ENCODE measurements around the gene C1orf74. TPM values are rescaled to one million over a fixed set of nuclear protein-coding genes. Genes with fewer than 3 reads are reported as not detected.

Gene C1orf74
- total and polyA plus RNA-seq, 2 donors (not counting 3 experiments of a cell fraction or from before 2014, with no cell fraction given): 2.4 to 3.0 TPM

DNA sequence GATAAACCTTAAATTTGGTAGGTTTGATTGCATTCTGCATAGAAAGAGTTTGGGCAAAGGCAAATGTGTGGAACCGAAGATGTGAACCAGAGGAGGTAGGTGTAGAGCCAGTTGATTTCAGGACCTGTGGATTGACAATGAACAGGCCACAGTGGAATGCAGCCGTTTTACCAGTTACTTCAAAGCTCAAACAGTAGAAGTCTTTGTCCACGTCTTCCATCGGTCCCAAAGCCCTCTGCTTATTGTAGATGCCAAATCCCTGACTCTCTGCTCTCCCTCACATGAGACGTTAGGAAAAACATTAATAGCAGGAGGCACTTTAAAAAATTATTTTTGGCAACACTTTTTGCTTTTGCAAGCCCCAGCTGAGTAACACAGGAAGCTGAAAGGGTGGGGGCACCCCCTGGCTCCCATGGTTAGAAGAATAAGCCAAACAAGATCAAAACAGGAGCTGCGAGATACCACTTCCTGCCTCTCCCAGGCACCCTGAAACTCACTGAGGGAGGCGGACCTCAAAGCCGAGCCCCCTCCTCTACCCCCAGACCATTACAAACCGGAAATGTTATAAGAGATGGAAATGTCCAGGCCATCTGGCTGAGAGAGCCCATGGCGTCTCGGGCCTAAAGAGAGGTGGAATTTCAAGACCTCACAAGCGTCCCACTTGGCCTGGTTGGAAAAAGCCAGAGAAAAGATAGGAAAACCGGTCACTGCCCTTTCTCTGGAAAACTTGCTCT, 15.0 kb downstream of the C1orf74 start:
- peak; percentile 94 for DNase-seq (ENCODE audit: low read depth, low spot score)
- H3K9me3 ChIP-seq (replicated peaks; ENCODE audit: control insufficient read depth, insufficient read depth, low read length): no peaks in the 10 kb centered on the region
- H2AFZ ChIP-seq (ENCODE audit: low read depth, low read length): peak overlapping the region; percentile 76
- no peaks in the 10 kb centered on the region for H3K27me3 ChIP-seq (ENCODE audit: control insufficient read depth in 2 of 2, insufficient read depth in 2 of 2, low read length in 2 of 2)
- intact Hi-C loops (cut with micrococcal nuclease): loop anchor here (1.0 to 2.0 kb wide), 8 partner anchors 15 to 115 kb away; partner anchors contain the start of genes C1orf74 and UTP25
- H3K36me3 ChIP-seq (ENCODE audit: control insufficient read depth in 2 of 2, extremely low read depth in 1 of 2, insufficient read depth in 2 of 2, low read length in 2 of 2): no peaks in the 10 kb centered on the region
- no peaks in the 10 kb centered on the region for H4K20me1 ChIP-seq (replicated peaks; ENCODE audit: control insufficient read depth, extremely low read depth, insufficient read depth, low read length)
- peak overlapping the region; percentile 80 for H3K27ac ChIP-seq (ENCODE audit: insufficient read depth, low read depth, low read length)
- ChIA-PET CTCF (interaction anchor here (1.2 to 4.5 kb wide), 8 partner anchors 9 to 200 kb away, joined by 3 to 33 read pairs (median 6); partner anchors contain the start of gene C1orf74), POLR2A (interaction anchor here (1.0 kb wide), 1 partner anchor 15 kb away, joined by 4 read pairs; the partner anchor contains the start of gene C1orf74)
- dilution Hi-C loops (cut with MboI; ENCODE audit: extremely low pct_ligation_motif_present, low sequenced_read_pairs): no loop called here
- H3K4me1 ChIP-seq (ENCODE audit: control insufficient read depth, extremely low read depth, insufficient read depth, low read length): peaks cover 18% of the 10 kb centered on the region
- BruUV-seq (replicated peaks): no TSS peak
- peak overlapping the region; percentile 65 for H3K4me2 ChIP-seq (ENCODE audit: insufficient read depth, low read length)
- no peak overlapping the region for H3K4me3 ChIP-seq (replicated peaks in 1 of 3; ENCODE audit: insufficient read depth in 1 of 3, low read depth in 1 of 3, low read length in 3 of 3)
- H3K9me1 ChIP-seq (replicated peaks; ENCODE audit: control insufficient read depth, extremely low read depth, insufficient read depth, low read length): no peaks in the 10 kb centered on the region
- peak overlapping the region; percentile 58 for H3K9ac ChIP-seq (replicated peaks; ENCODE audit: extremely low read depth, insufficient read depth, low read length)
- FAIRE-seq: peak; percentile 98
- no peaks in the 10 kb centered on the region for H3K79me2 ChIP-seq (ENCODE audit: control insufficient read depth, insufficient read depth, low read length)
- TF ChIP-seq GATA2 (IDR thresholded peaks at IDR 0.05; ENCODE audit: insufficient read depth, insufficient read length, low read depth, low read length): peak; percentile 60
- TF ChIP-seq MAX (IDR thresholded peaks at IDR 0.05; ENCODE audit: insufficient read depth, insufficient read length): no peak
- TF ChIP-seq FOS (IDR thresholded peaks at IDR 0.05; ENCODE audit: borderline replicate concordance, insufficient read depth, low read length): peak; percentile 69
- TF ChIP-seq POLR2AphosphoS5 (IDR thresholded peaks at IDR 0.05; ENCODE audit: insufficient read depth, low read depth, low read length): peak; percentile 77

- peaks cover 18% of the 10 kb centered on the region for H3K4me1 ChIP-seq (ENCODE audit: control insufficient read depth, extremely low read depth, insufficient read depth, low read length)
- POLR2A ChIA-PET: no interaction called here
- FAIRE-seq (no peak), DNase-seq (ENCODE audit: low read depth, low spot score) (no peak)
- no peak overlapping the region for H3K9ac ChIP-seq (replicated peaks; ENCODE audit: extremely low read depth, insufficient read depth, low read length)
- H2AFZ ChIP-seq (ENCODE audit: low read depth, low read length): no peak overlapping the region
- dilution Hi-C loops (cut with MboI; ENCODE audit: extremely low pct_ligation_motif_present, low sequenced_read_pairs) (no loop called here), intact Hi-C loops (cut with micrococcal nuclease) (loop anchor here (2.0 kb wide), 1 partner anchor 32 kb away; no protein-coding TSS in a partner anchor)
- H3K4me2 ChIP-seq (ENCODE audit: insufficient read depth, low read length): no peak overlapping the region
- BruUV-seq (replicated peaks): no TSS peak
- H3K36me3 ChIP-seq (ENCODE audit: control insufficient read depth in 2 of 2, extremely low read depth in 1 of 2, insufficient read depth in 2 of 2, low read length in 2 of 2): no peaks in the 10 kb centered on the region
- no peaks in the 10 kb centered on the region for H3K79me2 ChIP-seq (ENCODE audit: control insufficient read depth, insufficient read depth, low read length)
- H4K20me1 ChIP-seq (replicated peaks; ENCODE audit: control insufficient read depth, extremely low read depth, insufficient read depth, low read length): no peaks in the 10 kb centered on the region
- CTCF ChIA-PET: interaction anchor here (1.8 to 4.5 kb wide), 3 partner anchors 20 to 199 kb away, joined by 5 to 33 read pairs (median 24); no protein-coding TSS in a partner anchor
- no peaks in the 10 kb centered on the region for H3K9me3 ChIP-seq (replicated peaks; ENCODE audit: control insufficient read depth, insufficient read depth, low read length)
- H3K4me3 ChIP-seq (replicated peaks in 1 of 3; ENCODE audit: insufficient read depth in 1 of 3, low read depth in 1 of 3, low read length in 3 of 3): no peak overlapping the region
- H3K9me1 ChIP-seq (replicated peaks; ENCODE audit: control insufficient read depth, extremely low read depth, insufficient read depth, low read length): no peaks in the 10 kb centered on the region
- no peaks in the 10 kb centered on the region for H3K27me3 ChIP-seq (ENCODE audit: control insufficient read depth in 2 of 2, insufficient read depth in 2 of 2, low read length in 2 of 2)
- TF ChIP-seq FOS (IDR thresholded peaks at IDR 0.05; ENCODE audit: borderline replicate concordance, insufficient read depth, low read length): no peak
- TF ChIP-seq MAX (IDR thresholded peaks at IDR 0.05; ENCODE audit: insufficient read depth, insufficient read length): no peak
- TF ChIP-seq MYC (IDR thresholded peaks at IDR 0.05; ENCODE audit: low read depth, low read length): no peak
- no peak for TF ChIP-seq EZH2 (IDR thresholded peaks at IDR 0.05; ENCODE audit: borderline replicate concordance, low read depth, low read length, severe bottlenecking)
- no peak for TF ChIP-seq JUN (IDR thresholded peaks at IDR 0.05; ENCODE audit: borderline replicate concordance, insufficient read depth, insufficient read length, low read depth)
- no peak for TF ChIP-seq POLR2AphosphoS5 (IDR thresholded peaks at IDR 0.05; ENCODE audit: insufficient read depth, low read depth, low read length)
- no peak overlapping the region for H3K27ac ChIP-seq (ENCODE audit: insufficient read depth, low read depth, low read length)
Measured at GRCh38 chr1:209768354-209768774, 16.0 kb downstream of the C1orf74 start.
